ENCODE results near the gene GPRIN3. TPM values are rescaled to one million over a fixed set of nuclear protein-coding genes. Genes with fewer than 3 reads are reported as not detected.

GPRIN3 gene
- total and polyA plus RNA-seq, 2 experiments from 2014 or later, result 5.1 to 18.0 TPM

GRCh38 chr4:89249313-89249712 is 58.3 kb downstream of the GPRIN3 start:
- TF ChIP-seq CTCF (IDR thresholded peaks at IDR 0.05; ENCODE audit: low read depth, low read length), result no peak
- H3K27me3 ChIP-seq, result no peaks in the 10 kb centered on the region
- no peak for DNase-seq (ENCODE audit: low read depth in 1 of 2, low spot score in 1 of 2)
- no peak overlapping the region for H3K27ac ChIP-seq
- H3K4me1 ChIP-seq (ENCODE audit: low read depth), result peaks cover 7% of the 10 kb centered on the region
- no peaks in the 10 kb centered on the region for H3K36me3 ChIP-seq
- H3K4me3 ChIP-seq, result no peak overlapping the region
- no peaks in the 10 kb centered on the region for H3K9me3 ChIP-seq (ENCODE audit: low read depth)

- no peak for DNase-seq (ENCODE audit: low read depth in 1 of 2, low spot score in 1 of 2)
- Histone ChIP-seq H3K9me3 (ENCODE audit: low read depth) (no peaks in the 10 kb centered on the region), H3K27ac (no peak overlapping the region), H3K4me3 (no peak overlapping the region), H3K36me3 (no peaks in the 10 kb centered on the region), H3K27me3 (no peaks in the 10 kb centered on the region), H3K4me1 (ENCODE audit: low read depth) (peaks cover 10% of the 10 kb centered on the region)
- no peak for TF ChIP-seq CTCF (IDR thresholded peaks at IDR 0.05; ENCODE audit: low read depth, low read length)
These were observed 58.7 kb downstream of the GPRIN3 start for GRCh38 chr4:89248879-89249281.

- H3K36me3 ChIP-seq, result no peaks in the 10 kb centered on the region
- H3K4me3 ChIP-seq, result no peak overlapping the region
- no peaks in the 10 kb centered on the region for H3K27me3 ChIP-seq
- no peak for DNase-seq (ENCODE audit: low read depth in 1 of 2, low spot score in 1 of 2)
- peaks cover 16% of the 10 kb centered on the region for H3K4me1 ChIP-seq (ENCODE audit: low read depth)
- no peak overlapping the region for H3K27ac ChIP-seq
- no peak for TF ChIP-seq CTCF (IDR thresholded peaks at IDR 0.05; ENCODE audit: low read depth, low read length)
- H3K9me3 ChIP-seq (ENCODE audit: low read depth), result no peaks in the 10 kb centered on the region
These were observed 59.6 kb downstream of the GPRIN3 start for GRCh38 chr4:89247951-89248350.

- H3K36me3 ChIP-seq, result no peaks in the 10 kb centered on the region
- H3K4me3 ChIP-seq, result no peak overlapping the region
- DNase-seq (ENCODE audit: low read depth in 1 of 2, low spot score in 1 of 2), result no peak
- peaks cover 22% of the 10 kb centered on the region for H3K4me1 ChIP-seq (ENCODE audit: low read depth)
- H3K9me3 ChIP-seq (ENCODE audit: low read depth), result no peaks in the 10 kb centered on the region
- no peak for TF ChIP-seq CTCF (IDR thresholded peaks at IDR 0.05; ENCODE audit: low read depth, low read length)
- H3K27ac ChIP-seq, result no peak overlapping the region
- no peaks in the 10 kb centered on the region for H3K27me3 ChIP-seq
These were observed 62.1 kb downstream of the GPRIN3 start for GRCh38 chr4:89245459-89245858.

- peaks cover 17% of the 10 kb centered on the region for H3K4me1 ChIP-seq (ENCODE audit: low read depth)
- H3K27me3 ChIP-seq, result no peaks in the 10 kb centered on the region
- TF ChIP-seq CTCF (IDR thresholded peaks at IDR 0.05; ENCODE audit: low read depth, low read length), result no peak
- no peaks in the 10 kb centered on the region for H3K36me3 ChIP-seq
- no peak for DNase-seq (ENCODE audit: low read depth in 1 of 2, low spot score in 1 of 2)
- H3K27ac ChIP-seq, result no peak overlapping the region
- H3K4me3 ChIP-seq, result no peak overlapping the region
- no peaks in the 10 kb centered on the region for H3K9me3 ChIP-seq (ENCODE audit: low read depth)
These were observed 63.8 kb downstream of the GPRIN3 start for GRCh38 chr4:89243733-89244252.

All from cardiac muscle cell (in vitro differentiated cells and primary cell).